ENCODE results near the gene FBXO45.
A peak's percentile ranks its signal among the peaks of the same experiment; 100 is the strongest.
"Not testable (repeated sequence)": the region's sequence is repeated elsewhere in the genome, so short reads cannot be mapped to it uniquely, and the experiment has no call there.

Gene FBXO45

DNA sequence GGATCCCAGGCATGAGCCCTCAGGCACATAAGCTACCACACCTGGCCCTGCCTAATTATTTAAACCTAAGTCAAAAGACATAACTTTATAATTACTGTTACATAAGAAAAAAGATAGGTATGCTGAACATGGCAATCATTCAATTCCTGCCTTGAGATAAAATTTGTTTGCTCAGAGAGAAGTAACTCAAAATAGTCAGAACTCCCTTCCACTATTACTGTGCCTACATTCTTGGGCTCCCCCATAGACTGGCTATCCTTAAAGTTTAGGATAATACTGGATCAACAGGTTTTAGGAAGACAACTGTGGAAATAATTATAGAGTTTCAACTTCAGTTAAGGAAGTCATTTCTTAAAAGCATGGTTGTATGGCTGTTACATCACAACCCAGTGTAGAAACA is 10.0 kb upstream of the FBXO45 start:
- no peak for DNase-seq

DNA sequence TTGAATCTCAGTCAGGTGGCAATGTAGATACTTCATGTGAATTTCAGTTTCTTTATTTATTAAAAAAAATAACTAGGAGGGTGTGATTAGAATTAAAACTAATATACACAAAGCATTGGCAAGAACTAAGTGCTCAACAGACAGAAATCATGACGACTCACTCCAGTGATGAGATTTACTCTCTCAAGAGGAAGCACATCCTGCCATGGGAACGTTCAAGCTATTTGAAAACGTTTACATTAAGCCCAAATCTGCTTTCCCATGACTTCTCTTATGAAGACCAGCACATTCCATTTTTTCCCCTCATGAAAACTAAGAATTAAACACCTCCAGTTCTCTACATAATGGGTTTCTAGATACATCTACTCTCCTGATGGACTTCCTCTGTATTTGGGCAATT is 8.6 kb upstream of the FBXO45 start:
- no peak for DNase-seq

DNA sequence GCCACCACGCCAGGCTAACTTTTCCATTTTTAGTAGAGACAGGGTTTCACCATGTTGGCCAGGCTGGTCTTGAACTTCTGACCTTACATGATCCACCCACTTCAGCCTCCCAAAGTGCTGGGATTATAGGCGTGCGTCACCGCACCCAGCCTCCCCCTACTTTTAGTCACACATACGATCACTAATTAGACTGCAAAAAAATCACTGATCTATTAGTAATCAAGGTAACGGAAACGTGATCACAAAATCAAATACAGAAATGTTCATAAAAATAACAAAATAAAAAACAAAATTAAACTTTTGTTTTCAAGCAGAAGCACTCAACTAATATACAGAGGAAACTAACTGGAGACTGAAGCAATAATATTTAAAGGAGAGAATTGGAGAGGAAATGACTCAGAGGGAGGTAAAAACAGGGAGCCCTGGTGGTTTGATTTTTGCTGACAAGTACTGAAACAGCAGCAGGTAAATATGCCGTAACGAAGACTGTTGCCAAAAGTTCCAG is 4.7 kb upstream of the FBXO45 start:
- no peak for DNase-seq

DNA sequence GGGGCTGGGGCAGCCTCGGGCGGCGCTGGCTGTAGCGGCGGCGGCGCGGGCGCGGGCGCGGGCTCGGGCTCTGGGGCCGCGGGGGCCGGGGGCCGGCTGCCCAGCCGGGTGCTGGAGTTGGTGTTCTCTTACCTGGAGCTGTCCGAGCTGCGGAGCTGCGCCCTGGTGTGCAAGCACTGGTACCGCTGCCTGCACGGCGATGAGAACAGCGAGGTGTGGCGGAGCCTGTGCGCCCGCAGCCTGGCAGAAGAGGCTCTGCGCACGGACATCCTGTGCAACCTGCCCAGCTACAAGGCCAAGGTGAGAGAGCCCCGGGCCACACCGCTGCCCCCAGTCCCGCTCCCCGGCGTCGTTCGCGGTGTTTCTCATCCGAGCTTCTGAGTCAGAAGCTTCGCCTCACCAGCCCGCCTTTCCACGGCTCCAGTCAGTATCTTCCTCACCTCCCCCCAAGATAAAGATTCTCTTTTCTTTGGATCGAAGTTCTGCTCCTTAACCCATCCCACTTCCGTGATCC is 600 bp downstream of the FBXO45 start:
- peak; percentile 28 for DNase-seq

DNA sequence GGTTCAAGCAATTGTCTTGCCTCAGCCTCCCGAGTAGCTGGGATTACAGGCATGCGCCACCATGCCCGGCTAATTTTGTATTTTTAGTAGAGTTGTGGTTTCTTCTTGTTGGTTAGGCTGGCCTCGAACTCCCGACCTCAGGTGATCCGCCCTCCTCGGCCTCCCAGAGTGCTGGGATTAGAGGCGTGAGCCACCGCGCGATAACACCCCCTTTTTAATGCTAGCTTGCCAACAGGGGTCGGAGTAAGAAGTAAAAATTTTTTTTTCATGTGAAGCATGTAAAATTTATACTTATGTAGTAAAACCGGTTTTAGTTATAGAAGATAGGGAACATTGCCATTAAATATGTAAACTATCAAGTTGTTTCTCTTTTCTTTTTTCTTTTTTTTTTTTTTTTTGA is 1.9 kb downstream of the FBXO45 start:
- not testable (repeated sequence) for DNase-seq

DNA sequence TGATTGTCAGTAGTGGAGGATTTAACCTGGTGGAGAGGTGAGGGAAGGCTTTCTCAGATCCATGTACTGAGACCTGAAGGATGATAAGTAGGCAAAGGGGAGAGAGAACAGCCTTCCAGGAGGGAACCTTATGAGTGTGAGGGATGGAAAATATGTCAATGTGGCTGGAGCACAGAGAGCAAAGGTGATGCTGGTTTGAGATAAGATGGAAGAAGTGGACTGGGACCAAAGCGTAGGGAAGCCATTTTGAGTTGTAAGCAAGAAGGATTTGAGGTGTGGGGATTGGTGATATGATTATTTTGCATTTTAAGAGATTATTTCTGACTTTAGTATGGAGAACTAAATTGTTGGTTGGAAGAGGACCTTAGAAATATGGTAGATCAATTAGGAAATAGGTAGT is 3.9 kb downstream of the FBXO45 start:
- no peak for DNase-seq

DNA sequence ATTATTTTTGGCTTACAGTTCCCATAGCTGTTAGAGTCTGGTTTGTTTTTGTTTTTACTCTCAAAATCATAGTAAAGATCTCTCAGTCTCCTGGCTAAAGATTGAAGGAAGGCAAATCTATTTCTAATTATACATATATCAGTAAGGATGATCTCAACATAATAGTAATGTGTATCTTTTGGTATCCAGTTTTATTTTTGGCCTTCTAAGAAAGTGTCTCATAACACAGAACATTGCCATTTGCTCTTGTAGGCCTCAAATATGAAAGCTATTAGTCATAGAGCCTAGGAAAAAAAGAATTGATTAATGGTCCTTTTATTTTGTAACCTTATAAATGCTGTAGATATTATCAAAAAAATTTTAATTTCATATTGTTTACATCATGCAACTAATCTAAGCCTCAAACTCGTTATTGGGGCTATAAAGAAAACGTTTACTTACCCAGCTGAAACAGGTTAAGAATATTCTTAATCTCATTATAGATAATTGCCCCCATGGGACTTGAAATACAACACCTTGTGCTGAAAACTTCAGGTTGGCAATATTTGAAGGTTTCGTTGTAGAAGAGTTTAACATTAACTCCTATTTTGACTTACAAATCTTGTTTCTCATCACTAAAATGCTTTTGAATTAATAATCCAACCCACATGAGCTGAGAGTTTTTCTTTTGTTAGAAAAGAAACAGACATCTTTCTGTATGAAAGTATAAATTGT is 16.7 kb downstream of the FBXO45 start:
- no peak for DNase-seq

DNA sequence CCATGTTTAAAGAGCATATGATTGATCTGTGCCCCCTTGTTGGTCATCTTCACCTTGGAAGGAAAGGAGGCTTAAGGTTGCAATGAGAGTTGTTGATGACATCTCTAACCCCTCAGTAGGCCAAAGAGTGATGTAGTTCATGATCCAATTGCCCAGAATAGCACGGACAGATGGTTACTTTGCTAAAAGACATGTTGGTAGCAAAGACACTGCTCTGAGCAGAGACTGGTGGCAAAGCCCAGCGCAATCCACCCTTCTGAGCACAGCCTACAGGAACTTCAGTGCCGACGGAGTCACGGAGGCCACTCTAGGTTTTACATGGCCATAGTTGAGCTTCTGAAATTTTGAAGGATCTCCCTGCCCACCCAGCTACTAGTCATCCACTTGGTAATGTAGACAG is 21.8 kb downstream of the FBXO45 start:
- DNase-seq, result no peak

DNA sequence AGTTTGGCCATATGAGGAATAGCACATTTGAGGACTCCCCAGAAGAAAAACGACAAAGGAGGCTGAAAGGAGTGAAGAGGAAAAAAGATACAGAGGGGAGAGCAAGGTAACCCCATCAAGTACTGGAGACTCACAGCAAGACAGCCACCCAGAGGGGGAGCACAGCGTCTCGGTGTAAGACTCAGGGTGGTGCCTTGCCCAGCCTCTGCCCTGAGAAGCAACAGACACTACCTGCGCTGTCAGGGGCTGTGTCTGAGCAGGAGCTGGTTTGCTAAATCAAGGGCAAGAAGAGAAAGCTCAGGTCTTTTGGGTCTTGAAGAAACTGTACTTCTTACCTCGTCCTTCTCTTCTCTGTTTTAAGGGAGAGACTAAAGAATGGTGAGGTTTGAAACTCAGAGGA is 27.9 kb downstream of the FBXO45 start:
- no peak for DNase-seq

DNA sequence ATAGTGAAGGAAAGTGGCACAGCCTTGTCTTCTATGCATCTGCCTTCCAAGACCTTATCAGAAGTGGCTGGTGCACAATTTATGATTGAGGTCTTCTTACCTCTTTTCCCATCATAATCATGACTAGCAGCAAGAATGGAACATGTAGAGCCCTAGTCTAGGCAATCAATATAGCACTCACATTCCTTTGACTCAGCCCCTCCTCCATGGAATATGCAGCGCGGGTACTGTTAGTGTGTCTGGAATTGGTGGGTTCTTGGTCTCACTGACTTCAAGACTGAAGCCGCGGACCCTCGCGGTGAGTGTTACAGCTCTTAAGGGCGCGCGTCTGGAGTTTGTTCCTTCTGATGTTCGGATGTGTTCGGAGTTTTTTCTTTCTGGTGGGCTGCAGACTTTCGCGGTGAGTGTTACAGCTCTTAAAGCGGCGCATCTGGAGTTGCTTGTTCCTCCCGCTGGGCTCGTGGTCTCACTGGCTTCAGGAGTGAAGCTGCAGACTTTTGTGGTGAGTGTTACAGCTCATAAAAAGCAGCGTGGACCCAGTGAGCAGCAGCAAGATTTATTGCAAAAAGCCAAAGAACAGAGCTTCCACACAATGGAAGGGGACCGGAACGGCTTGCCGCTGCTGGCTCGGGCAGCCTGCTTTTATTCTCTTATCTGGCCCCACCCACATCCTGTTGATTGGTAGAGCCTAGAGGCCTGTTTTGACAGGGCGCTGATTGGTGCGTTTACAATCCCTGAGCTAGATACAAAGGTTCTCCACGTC is 29.7 kb downstream of the FBXO45 start:
- not testable (repeated sequence) for DNase-seq

DNA sequence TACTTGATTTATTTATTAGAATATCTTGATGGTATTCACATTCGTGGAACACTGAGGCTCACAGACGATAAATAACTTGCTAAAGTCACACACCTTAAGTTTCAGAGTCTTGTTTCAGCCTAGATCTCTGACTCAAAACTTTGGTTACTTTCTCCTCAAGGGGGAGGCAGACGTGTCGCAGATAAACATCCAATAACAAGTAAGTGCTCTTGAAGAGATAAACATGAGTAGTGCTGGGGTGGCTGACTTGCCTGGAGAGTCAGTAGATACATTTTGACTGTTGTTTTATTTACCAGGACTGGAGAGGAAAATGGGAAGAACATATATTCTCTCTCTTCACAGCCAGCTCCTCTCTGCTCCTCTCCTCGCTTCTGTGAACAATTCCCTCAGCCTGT is 31.3 kb downstream of the FBXO45 start:
- DNase-seq, result no peak

DNA sequence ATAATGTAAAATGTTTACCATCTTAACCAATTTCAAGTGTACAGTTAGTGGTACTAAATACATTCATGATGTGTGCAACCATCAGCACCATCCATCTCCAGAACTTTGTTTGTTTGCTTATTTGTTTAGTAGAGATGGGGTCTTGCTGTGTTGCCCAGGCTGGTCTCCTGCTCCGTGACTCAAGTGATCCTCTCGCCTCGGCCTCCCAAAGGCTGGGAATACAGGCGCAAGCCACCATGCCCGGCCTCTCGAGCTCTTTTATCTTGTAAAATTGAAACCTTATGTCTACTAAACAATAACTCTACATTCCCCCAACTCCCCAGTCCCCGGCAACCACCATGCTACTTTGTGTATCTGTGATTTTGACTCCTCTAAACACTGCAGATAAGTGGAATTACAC is 31.9 kb downstream of the FBXO45 start:
- DNase-seq, result no peak

DNA sequence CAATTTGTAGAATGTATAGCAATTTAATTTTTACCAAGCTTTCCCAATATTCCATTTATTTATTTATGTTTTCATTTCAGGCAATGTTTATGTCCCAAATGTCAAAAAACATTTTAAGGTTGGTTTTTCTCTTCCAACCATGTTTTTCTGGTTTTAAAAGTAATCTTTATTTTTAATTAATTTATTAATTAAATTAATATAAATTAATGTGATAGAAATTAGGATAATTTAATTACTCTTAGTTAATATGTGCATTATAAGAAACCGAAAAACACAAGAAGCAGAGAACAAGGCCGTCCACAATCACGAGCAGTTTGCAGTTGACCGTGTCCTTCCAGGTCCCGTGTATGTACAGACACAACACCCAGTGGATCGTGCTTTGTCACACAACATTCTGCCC is 34.2 kb downstream of the FBXO45 start:
- DNase-seq, result no peak

DNA sequence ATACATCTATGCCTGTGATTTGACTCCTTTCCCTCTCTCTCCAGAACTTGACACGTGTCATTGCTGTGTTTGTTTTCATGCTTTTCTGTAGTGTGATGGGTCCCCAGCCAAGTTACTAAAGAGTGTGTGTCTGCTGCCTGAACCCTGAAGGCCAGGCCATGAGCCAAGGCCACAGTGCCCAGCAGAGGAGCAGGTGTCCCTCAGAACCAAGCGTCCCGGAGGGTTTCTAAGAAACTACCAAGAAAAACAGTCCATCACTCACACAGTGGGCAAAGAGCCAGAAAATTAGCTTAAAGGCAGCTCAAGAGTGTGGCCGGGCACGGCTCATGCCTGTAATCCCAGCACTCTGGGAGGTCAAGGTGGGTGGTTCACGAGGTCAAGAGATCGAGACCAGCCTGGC is 35.2 kb downstream of the FBXO45 start:
- no peak for DNase-seq

DNA sequence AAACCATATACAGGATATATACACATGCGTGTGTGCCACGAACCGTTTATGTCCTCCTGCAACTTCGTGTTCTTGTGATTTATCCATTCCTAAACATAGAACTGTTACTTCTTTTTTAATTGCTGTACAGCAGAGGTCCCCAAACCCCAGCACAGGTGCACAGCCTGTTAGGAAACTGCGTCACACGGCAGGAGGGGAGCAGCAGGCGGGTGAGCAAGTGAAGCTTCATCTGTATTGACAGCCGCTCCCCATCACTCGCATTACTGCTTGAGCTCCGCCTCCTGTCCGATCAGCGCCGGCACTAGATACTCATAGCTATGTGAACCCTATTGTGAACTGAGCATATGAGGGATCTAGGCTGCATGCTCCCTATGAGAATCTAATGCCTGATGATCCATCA is 36.1 kb downstream of the FBXO45 start:
- no peak for DNase-seq

DNA sequence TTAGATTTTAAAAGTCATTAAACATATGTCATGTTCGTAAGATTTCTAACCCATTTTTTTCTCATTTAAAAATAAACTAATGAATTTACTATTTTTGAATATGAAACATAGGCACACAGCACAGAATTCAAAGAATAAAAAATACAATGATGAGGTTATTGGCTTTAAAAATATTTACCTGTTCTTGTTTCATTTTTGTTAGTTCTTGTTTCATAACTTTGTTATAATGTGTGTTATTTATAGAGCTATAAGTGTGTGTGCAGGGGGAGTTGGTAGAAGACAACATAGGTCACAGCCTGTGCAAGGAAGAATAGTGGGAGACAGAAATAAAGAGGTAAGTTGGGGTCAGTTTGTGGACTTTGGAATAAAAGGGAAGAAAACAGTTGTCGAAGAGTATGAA is 40.2 kb downstream of the FBXO45 start:
- DNase-seq, result no peak

DNA sequence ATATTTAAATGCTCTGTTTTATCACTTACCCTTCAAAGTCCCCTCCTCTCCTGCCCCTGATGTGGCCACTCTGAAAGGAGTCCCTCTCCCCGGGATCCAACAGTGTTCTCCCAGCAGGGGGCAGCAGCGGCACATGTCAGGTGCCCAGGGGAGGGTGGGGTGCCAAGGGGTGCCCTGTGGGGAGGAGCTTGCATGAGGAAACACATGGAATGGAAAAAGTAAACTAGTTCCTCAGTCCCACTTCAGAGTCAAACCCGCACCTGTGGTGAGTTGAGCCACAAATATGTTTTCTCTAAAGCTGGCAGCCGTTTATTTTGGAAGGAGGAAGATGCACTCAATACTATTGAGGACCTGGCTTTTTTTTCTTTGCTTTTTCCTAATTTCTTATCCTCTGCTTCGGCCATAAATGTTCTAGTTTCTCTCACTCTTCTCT is 40.9 kb downstream of the FBXO45 start:
- DNase-seq, result peak; percentile 95

DNA sequence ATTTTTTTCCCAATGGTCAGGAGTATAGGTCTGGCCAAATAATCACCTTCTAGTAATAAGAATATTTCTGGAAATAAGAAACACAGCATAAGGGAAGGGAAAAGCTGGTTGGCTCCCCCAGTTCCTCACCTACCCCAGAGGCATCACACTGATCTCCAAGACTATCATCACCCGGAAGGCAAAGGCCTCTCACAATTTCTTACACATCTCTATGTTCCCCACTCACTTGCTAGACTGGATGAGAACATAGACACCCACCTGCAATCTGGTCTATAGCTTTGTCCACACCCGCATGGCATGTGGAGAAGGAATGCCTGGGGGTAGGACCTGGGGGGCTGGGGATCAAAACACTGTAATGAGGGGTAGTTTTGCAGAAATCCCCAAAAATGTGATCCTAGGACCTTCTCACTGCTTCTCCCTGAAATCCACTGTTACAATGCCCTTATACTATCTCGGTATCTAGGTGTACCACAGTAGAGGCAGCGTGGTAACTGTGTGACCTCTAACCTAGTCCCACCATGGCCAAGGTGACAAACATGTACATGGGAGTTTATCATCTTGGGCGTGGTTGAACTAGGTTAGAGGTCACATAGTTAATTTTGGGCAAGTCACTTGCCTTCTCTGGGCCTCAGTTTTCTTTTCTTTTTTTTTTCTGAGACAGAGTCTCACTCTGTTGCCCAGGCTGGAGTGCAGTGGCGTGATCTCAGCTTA is 41.5 kb downstream of the FBXO45 start:
- DNase-seq, result no peak

DNA sequence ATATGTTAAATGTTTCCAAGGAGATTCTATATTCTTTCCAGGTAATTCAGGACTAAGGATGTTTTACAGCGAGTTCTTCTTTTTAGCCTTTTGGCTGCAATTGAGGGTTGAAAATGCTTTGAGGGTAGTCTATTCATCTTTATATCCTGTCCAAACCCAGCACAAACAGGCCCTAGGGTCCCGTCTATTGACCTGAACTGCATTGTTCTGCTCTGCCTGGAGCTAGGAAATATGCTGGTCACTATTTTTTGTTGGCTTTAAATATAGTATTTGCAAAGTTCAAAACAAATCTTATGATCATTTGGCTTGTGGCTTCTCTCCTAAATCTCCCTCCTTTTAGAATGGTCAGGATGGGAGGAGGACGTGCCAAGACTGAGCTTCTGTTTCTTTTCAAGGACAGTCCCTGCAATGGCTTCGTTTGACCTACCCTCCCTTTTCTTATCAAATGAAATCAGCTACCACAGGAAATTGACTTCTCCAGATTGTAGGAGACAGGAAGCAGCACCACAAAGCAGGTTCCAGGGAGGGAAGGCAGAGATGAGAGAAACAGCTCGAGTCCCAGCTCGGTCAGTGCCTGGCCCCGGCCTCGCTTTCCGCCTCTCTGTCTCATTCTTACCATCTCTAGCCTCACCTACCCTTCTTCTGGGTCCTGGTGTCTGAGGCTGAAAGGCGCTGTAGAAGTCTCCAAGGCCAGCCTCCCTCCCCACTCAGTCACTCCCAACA is 43.5 kb downstream of the FBXO45 start:
- DNase-seq, result no peak

DNA sequence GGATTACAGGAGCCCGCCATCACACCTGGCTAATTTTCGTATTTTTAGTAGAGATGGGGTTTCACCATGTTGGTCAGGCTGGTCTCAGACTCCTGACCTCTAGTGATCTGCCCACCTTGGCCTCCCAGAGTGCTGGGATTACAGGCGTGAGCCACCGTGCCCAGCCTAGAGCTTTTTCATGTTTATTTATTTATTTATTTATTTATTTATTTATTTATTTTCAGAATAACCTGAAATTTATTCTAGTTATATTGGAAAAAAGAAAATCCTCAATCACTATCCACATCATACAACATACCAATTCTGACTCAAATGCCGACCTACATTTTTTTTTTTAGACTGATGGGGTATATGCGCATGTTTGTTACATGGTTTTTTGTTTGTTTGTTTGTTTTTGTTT is 46.8 kb downstream of the FBXO45 start:
- DNase-seq, result not testable (repeated sequence)

DNA sequence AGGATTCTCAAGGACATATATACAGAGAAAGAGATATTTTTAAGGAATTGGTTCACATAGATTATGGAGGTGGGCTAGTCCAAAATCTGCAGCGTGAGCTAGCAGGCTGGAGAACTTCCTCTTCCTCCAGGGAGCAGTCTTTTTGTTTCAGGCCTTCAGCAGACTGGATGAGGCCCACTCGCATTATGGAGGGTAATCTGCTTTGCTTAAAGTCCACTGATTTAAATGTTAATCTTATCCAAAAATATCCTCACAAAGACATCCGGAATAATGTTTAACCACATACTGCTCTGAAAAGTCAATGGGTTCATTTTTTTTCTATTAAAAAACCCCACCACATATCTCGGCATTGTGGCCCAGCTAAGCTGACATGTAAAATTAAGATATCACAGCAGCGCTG is 48.8 kb downstream of the FBXO45 start:
- no peak for DNase-seq

DNA sequence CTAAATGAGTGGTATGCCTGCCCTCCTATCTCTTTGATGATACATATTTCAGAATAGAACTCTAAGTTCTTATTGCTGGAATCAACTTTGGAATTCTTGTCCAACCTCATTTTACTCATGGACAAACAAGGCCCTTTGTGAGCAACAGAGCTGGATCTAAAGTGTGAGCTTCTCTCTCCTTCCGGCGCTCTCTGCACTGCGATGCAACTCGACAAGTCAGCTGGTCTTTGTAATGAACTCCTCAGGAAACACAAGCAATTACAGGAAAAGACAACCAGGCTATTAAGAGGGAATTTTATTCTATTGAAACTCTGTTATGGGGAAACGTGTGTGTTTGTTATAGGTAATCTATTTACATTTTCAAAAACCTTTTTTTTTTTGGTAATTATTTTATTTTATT is 50.8 kb downstream of the FBXO45 start:
- DNase-seq, result peak; percentile 23

DNA sequence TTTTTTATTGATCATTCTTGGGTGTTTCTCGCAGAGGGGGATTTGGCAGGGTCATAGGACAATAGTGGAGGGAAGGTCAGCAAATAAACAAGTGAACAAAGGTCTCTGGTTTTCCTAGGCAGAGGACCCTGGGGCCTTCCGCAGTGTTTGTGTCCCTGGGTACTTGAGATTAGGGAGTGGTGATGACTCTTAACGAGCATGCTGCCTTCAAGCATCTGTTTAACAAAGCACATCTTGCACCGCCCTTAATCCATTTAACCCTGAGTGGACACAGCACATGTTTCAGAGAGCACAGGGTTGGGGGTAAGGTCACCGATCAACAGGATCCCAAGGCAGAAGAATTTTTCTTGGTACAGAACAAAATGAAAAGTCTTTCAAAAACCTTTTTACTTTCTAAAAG is 51.2 kb downstream of the FBXO45 start:
- DNase-seq, result not testable (repeated sequence)
